DOHH2 (cell line): ENCODE data around the gene DIPK1A.

Source experiments
- CTCF ChIP-seq: fragments of 200-600 bp; sonication (generic); IDR thresholded peaks from one replicate; pipeline ENCODE4 v1.5.1; 2014; ENCODE audit warnings: antibody characterized with exemption, mild to moderate bottlenecking, low read depth, low read length; ENCODE audit not compliant: poor library complexity, severe bottlenecking
- EZH2phosphoT487 ChIP-seq: fragments of 200-600 bp; sonication (generic); IDR thresholded peaks from 2 replicates; pipeline ENCODE4 v1.6.1; 2017; ENCODE audit warnings: borderline replicate concordance, mild to moderate bottlenecking, antibody characterized with exemption, low read length, moderate library complexity, mixed read lengths

DNA sequence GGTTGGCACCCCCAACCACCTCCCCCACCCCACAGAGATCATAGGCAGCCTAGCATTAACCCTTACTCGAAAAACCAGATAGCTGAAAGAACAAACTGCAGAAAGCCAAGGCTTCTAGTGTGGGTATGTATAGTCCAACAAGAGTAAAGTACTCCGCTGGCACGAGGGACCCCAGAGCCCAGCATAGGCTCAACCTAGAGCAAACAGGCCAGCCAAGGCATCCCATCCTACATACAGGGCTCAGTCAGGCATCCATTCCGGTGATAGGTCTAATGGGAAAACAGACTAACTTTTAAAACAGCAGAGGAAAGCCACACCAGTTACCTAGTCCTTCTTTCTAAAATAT, 17.8 kb downstream of the DIPK1A start:
- no peak for TF ChIP-seq CTCF
- no peak for TF ChIP-seq EZH2phosphoT487
